ENCODE results near the gene CTDP1.
A peak's percentile ranks its signal among the peaks of the same experiment; 100 is the strongest.
"Not testable (repeated sequence)": the region's sequence is repeated elsewhere in the genome, so short reads cannot be mapped to it uniquely, and the experiment has no call there.

Gene CTDP1

GRCh38 chr18:79717555-79718074 lies 38.0 kb downstream of the CTDP1 start:
- Histone ChIP-seq H2BK120ac (ENCODE audit: low read depth, low read length) (no peak overlapping the region), H3K79me1 (ENCODE audit: low read length) (no peaks in the 10 kb centered on the region), H2BK5ac (ENCODE audit: low read length) (no peak overlapping the region), H3K18ac (ENCODE audit: low read length) (no peak overlapping the region), H3K56ac (ENCODE audit: low read length) (no peak overlapping the region), H3K4me1 (ENCODE audit: control insufficient read depth, low read depth, low read length) (no peaks in the 10 kb centered on the region), H3K27ac (ENCODE audit: low read depth, low read length) (no peak overlapping the region), H2AK5ac (ENCODE audit: low read length) (no peak overlapping the region), H3K4ac (ENCODE audit: low read depth, low read length) (no peak overlapping the region), H3K27me3 (ENCODE audit: insufficient read depth, low read length, poor library complexity) (no peaks in the 10 kb centered on the region), H3K4me3 (ENCODE audit: low read length) (no peak overlapping the region), H3K36me3 (ENCODE audit: control insufficient read depth, insufficient read depth, low read length) (peaks cover 14% of the 10 kb centered on the region), H4K8ac (ENCODE audit: low read depth, low read length) (no peak overlapping the region), H3K23ac (ENCODE audit: low read length) (no peak overlapping the region), H3K9ac (ENCODE audit: low read length) (no peak overlapping the region), H2BK15ac (replicated peaks; ENCODE audit: low read depth) (no peak overlapping the region), H3K79me2 (ENCODE audit: control insufficient read depth, insufficient read depth, low read length) (no peaks in the 10 kb centered on the region), H4K5ac (ENCODE audit: low read length) (no peak overlapping the region), H3K4me2 (ENCODE audit: low read length) (no peak overlapping the region)
- no CpG with 5 or more reads among the region's 29 CpGs for WGBS (ENCODE audit: extremely low coverage, insufficient coverage, low lambda C conversion rate)
- no peak for DNase-seq

GRCh38 chr18:79718126-79718525 lies 38.5 kb downstream of the CTDP1 start:
- Histone ChIP-seq H3K4me3 (ENCODE audit: low read length) (no peak overlapping the region), H3K79me1 (ENCODE audit: low read length) (no peaks in the 10 kb centered on the region), H3K4me2 (ENCODE audit: low read length) (no peak overlapping the region), H3K9ac (ENCODE audit: low read length) (no peak overlapping the region), H3K36me3 (ENCODE audit: control insufficient read depth, insufficient read depth, low read length) (peaks cover 14% of the 10 kb centered on the region), H4K5ac (ENCODE audit: low read length) (no peak overlapping the region), H3K27ac (ENCODE audit: low read depth, low read length) (no peak overlapping the region), H2AK5ac (ENCODE audit: low read length) (no peak overlapping the region), H2BK5ac (ENCODE audit: low read length) (no peak overlapping the region), H3K56ac (ENCODE audit: low read length) (no peak overlapping the region), H2BK15ac (replicated peaks; ENCODE audit: low read depth) (no peak overlapping the region), H3K27me3 (ENCODE audit: insufficient read depth, low read length, poor library complexity) (no peaks in the 10 kb centered on the region), H3K79me2 (ENCODE audit: control insufficient read depth, insufficient read depth, low read length) (no peaks in the 10 kb centered on the region), H3K23ac (ENCODE audit: low read length) (no peak overlapping the region), H3K4me1 (ENCODE audit: control insufficient read depth, low read depth, low read length) (no peaks in the 10 kb centered on the region), H4K8ac (ENCODE audit: low read depth, low read length) (no peak overlapping the region), H2BK120ac (ENCODE audit: low read depth, low read length) (no peak overlapping the region), H3K4ac (ENCODE audit: low read depth, low read length) (no peak overlapping the region), H3K18ac (ENCODE audit: low read length) (no peak overlapping the region)
- no peak for DNase-seq
- WGBS (ENCODE audit: extremely low coverage, insufficient coverage, low lambda C conversion rate), result no CpG with 5 or more reads among the region's 17 CpGs

GRCh38 chr18:79718878-79719477 lies 39.4 kb downstream of the CTDP1 start:
- Histone ChIP-seq H3K79me2 (ENCODE audit: control insufficient read depth, insufficient read depth, low read length) (no peaks in the 10 kb centered on the region), H2BK15ac (replicated peaks; ENCODE audit: low read depth) (no peak overlapping the region), H3K4ac (ENCODE audit: low read depth, low read length) (no peak overlapping the region), H2BK120ac (ENCODE audit: low read depth, low read length) (no peak overlapping the region), H4K8ac (ENCODE audit: low read depth, low read length) (no peak overlapping the region), H3K36me3 (ENCODE audit: control insufficient read depth, insufficient read depth, low read length) (peaks cover 14% of the 10 kb centered on the region), H3K79me1 (ENCODE audit: low read length) (peaks cover 3% of the 10 kb centered on the region), H3K27me3 (ENCODE audit: insufficient read depth, low read length, poor library complexity) (no peaks in the 10 kb centered on the region), H3K9ac (ENCODE audit: low read length) (no peak overlapping the region), H3K23ac (ENCODE audit: low read length) (no peak overlapping the region), H3K18ac (ENCODE audit: low read length) (no peak overlapping the region), H3K4me2 (ENCODE audit: low read length) (no peak overlapping the region), H3K4me1 (ENCODE audit: control insufficient read depth, low read depth, low read length) (no peaks in the 10 kb centered on the region), H4K5ac (ENCODE audit: low read length) (no peak overlapping the region), H2BK5ac (ENCODE audit: low read length) (no peak overlapping the region), H3K56ac (ENCODE audit: low read length) (no peak overlapping the region), H2AK5ac (ENCODE audit: low read length) (no peak overlapping the region), H3K4me3 (ENCODE audit: low read length) (no peak overlapping the region), H3K27ac (ENCODE audit: low read depth, low read length) (no peak overlapping the region)
- no CpG with 5 or more reads among the region's 30 CpGs for WGBS (ENCODE audit: extremely low coverage, insufficient coverage, low lambda C conversion rate)
- DNase-seq, result no peak

GRCh38 chr18:79719478-79720358 lies 40.1 kb downstream of the CTDP1 start:
- H3K18ac ChIP-seq (ENCODE audit: low read length); H3K56ac ChIP-seq (ENCODE audit: low read length); H3K4me3 ChIP-seq (ENCODE audit: low read length); H3K4me1 ChIP-seq (ENCODE audit: control insufficient read depth, low read depth, low read length); H3K23ac ChIP-seq (ENCODE audit: low read length); H3K27me3 ChIP-seq (ENCODE audit: insufficient read depth, low read length, poor library complexity); H2BK120ac ChIP-seq (ENCODE audit: low read depth, low read length); H3K9ac ChIP-seq (ENCODE audit: low read length); H3K4ac ChIP-seq (ENCODE audit: low read depth, low read length); H3K4me2 ChIP-seq (ENCODE audit: low read length); H3K27ac ChIP-seq (ENCODE audit: low read depth, low read length); H3K79me1 ChIP-seq (ENCODE audit: low read length); H2BK5ac ChIP-seq (ENCODE audit: low read length); H2BK15ac ChIP-seq (replicated peaks; ENCODE audit: low read depth); H4K8ac ChIP-seq (ENCODE audit: low read depth, low read length); H3K79me2 ChIP-seq (ENCODE audit: control insufficient read depth, insufficient read depth, low read length); H2AK5ac ChIP-seq (ENCODE audit: low read length); H4K5ac ChIP-seq (ENCODE audit: low read length): not testable (repeated sequence)
- WGBS (ENCODE audit: extremely low coverage, insufficient coverage, low lambda C conversion rate), result no CpG with 5 or more reads among the region's 19 CpGs
- DNase-seq, result peak; percentile 71
- peaks cover 17% of the 10 kb centered on the region for H3K36me3 ChIP-seq (ENCODE audit: control insufficient read depth, insufficient read depth, low read length)

- peak; percentile 69 for DNase-seq
- H3K36me3 ChIP-seq (ENCODE audit: control insufficient read depth, insufficient read depth, low read length), result peaks cover 13% of the 10 kb centered on the region
Measured at GRCh38 chr18:79720359-79720733, 40.7 kb downstream of the CTDP1 start.

More at GRCh38 chr18:79720359-79720733, 40.7 kb downstream of the CTDP1 start:
- Histone ChIP-seq H2AK5ac (ENCODE audit: low read length) (no peak overlapping the region), H3K27me3 (ENCODE audit: insufficient read depth, low read length, poor library complexity) (no peaks in the 10 kb centered on the region), H3K4ac (ENCODE audit: low read depth, low read length) (no peak overlapping the region), H3K4me1 (ENCODE audit: control insufficient read depth, low read depth, low read length) (no peaks in the 10 kb centered on the region), H4K5ac (ENCODE audit: low read length) (no peak overlapping the region), H4K8ac (ENCODE audit: low read depth, low read length) (no peak overlapping the region), H3K4me3 (ENCODE audit: low read length) (no peak overlapping the region), H3K27ac (ENCODE audit: low read depth, low read length) (no peak overlapping the region), H2BK15ac (replicated peaks; ENCODE audit: low read depth) (no peak overlapping the region), H3K23ac (ENCODE audit: low read length) (no peak overlapping the region), H3K56ac (ENCODE audit: low read length) (no peak overlapping the region), H3K18ac (ENCODE audit: low read length) (no peak overlapping the region), H2BK5ac (ENCODE audit: low read length) (no peak overlapping the region), H3K79me1 (ENCODE audit: low read length) (peaks cover 5% of the 10 kb centered on the region), H3K9ac (ENCODE audit: low read length) (no peak overlapping the region), H3K4me2 (ENCODE audit: low read length) (no peak overlapping the region), H3K79me2 (ENCODE audit: control insufficient read depth, insufficient read depth, low read length) (peaks cover 1% of the 10 kb centered on the region), H2BK120ac (ENCODE audit: low read depth, low read length) (no peak overlapping the region)
- no CpG with 5 or more reads among the region's 14 CpGs for WGBS (ENCODE audit: extremely low coverage, insufficient coverage, low lambda C conversion rate)
